OCI-LY1 (cell line): ENCODE results near the gene CEBPG.

Experiments
- H2AFZ ChIP-seq: fragments of 200-600 bp; sonication (generic), shearing (Covaris generic); 2 replicates; pipeline ENCODE4 v1.6.0; 2014; ENCODE audit warnings: antibody characterized with exemption, mild to moderate bottlenecking, low read length
- H3F3A ChIP-seq: fragments of 200-600 bp; sonication (generic), shearing (Covaris generic); 2 replicates; pipeline ENCODE4 v1.6.0; 2014; ENCODE audit warnings: mild to moderate bottlenecking, antibody characterized with exemption, low read length, moderate library complexity; ENCODE audit not compliant: insufficient read depth
- H3K27ac ChIP-seq: fragments of 200-600 bp; sonication (generic); 2 replicates; pipeline ENCODE4 v1.5.1; 2014; ENCODE audit warnings: low read length, mixed run types, mild to moderate bottlenecking, low read depth; ENCODE audit not compliant: poor library complexity, severe bottlenecking
- H3K27me3 ChIP-seq: fragments of 200-600 bp; sonication (generic); 2 replicates; pipeline ENCODE4 v1.6.0; 2014; ENCODE audit warnings: antibody characterized with exemption, mild to moderate bottlenecking, low read length, moderate library complexity; ENCODE audit not compliant: insufficient read depth
- H3K36me3 ChIP-seq: fragments of 200-600 bp; sonication (generic); 2 replicates; pipeline ENCODE4 v1.6.1; 2014; ENCODE audit warnings: mild to moderate bottlenecking, antibody characterized with exemption, low read length, moderate library complexity, mixed read lengths; ENCODE audit not compliant: insufficient read depth
- H3K4me1 ChIP-seq: fragments of 200-600 bp; sonication (generic); 2 replicates; pipeline ENCODE4 v1.5.1; 2014; ENCODE audit warnings: mild to moderate bottlenecking, low read length, moderate library complexity; ENCODE audit not compliant: insufficient read depth, severe bottlenecking
- H3K4me2 ChIP-seq: fragments of 200-600 bp; sonication (generic), shearing (Covaris generic); 2 replicates; pipeline ENCODE4 v1.6.1; 2014; ENCODE audit warnings: low read length
- H3K4me3 ChIP-seq: fragments of 200-600 bp; sonication (generic); 2 replicates; pipeline ENCODE4 v1.5.1; 2014; ENCODE audit warnings: low read length, low read depth, mild to moderate bottlenecking, mixed read lengths; ENCODE audit not compliant: poor library complexity, severe bottlenecking
- H3K79me2 ChIP-seq: fragments of 200-600 bp; shearing (Covaris generic); 2 replicates; pipeline ENCODE4 v1.6.1; 2016; ENCODE audit warnings: mixed run types, low read length, mixed read lengths; ENCODE audit not compliant: insufficient read depth
- H3K9ac ChIP-seq: fragments of 200-600 bp; sonication (generic), shearing (Covaris generic); 2 replicates; pipeline ENCODE4 v1.6.1; 2014; ENCODE audit warnings: mild to moderate bottlenecking, low read length, mixed read lengths
- H3K9me2 ChIP-seq: fragments of 200-600 bp; sonication (generic), shearing (Covaris generic); 2 replicates; pipeline ENCODE4 v1.6.1; 2014; ENCODE audit warnings: low read depth, mild to moderate bottlenecking, low read length, mixed read lengths
- H3K9me3 ChIP-seq: fragments of 200-600 bp; shearing (Covaris generic); 2 replicates; pipeline ENCODE4 v1.6.1; 2014; ENCODE audit warnings: low read length, mixed read lengths
- H4K20me1 ChIP-seq: fragments of 200-600 bp; sonication (generic), shearing (Covaris generic); 2 replicates; pipeline ENCODE4 v1.6.0; 2016; ENCODE audit warnings: mild to moderate bottlenecking, low read length; ENCODE audit not compliant: insufficient read depth
- EZH2 ChIP-seq: fragments of 200-600 bp; sonication (generic), shearing (Covaris generic); IDR thresholded peaks from 2 replicates; pipeline ENCODE4 v1.8.0; 2017; ENCODE audit warnings: borderline replicate concordance, mixed run types, mild to moderate bottlenecking, antibody characterized with exemption, low read length, moderate library complexity, mixed read lengths
- TF ChIP-seq, protein P1 (sequence below): fragments of 200-600 bp; sonication (generic), shearing (Covaris generic); IDR thresholded peaks from 2 replicates; pipeline ENCODE4 v1.5.1; 2017; ENCODE audit warnings: mild to moderate bottlenecking, antibody characterized with exemption, low read length, moderate library complexity, mixed read lengths

CEBPG gene

DNA sequence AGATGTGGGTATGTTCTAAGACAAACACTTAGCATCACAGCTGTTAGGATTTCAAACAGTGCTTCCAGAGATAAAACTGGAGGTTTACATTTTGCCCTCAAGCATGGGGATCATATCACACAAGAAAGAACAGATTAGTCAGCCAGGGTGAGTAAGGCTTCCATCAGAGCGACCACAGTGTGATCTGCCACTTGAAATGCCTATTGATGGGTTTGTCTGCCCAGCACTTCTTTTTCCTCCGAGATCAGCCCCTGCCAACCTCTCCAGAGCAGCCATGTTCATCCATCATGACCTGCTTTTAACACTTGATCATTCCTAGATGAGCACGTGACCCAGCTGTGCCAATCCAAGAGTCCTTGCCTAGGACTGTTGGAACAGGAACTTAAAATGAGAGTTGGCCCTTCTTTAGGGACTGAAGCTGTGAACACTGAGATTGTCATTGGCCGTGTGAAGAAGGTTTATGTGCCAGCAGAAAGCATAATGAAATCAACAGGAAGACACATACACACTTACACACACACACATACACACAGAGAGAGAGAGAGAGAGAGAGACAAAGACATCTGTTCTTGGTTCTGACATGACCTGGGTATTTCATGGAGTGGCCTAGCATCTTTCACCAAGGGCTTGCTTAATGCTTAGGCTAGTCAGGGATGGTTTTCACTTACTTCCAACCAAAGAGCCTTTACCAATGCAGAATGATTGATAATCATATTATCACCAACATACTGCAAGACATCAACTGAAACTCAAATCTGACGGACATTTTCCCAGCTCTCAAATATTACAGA is 5.2 kb upstream of the CEBPG start:
- Histone ChIP-seq H3K36me3 (no peaks in the 10 kb centered on the region), H2AFZ (no peak overlapping the region), H3K4me1 (peaks cover 10% of the 10 kb centered on the region), H3K9me2 (no peaks in the 10 kb centered on the region), H3K27me3 (no peaks in the 10 kb centered on the region), H3K9me3 (no peaks in the 10 kb centered on the region), H4K20me1 (no peaks in the 10 kb centered on the region), H3K4me2 (no peak overlapping the region), H3K9ac (no peak overlapping the region), H3K4me3 (no peak overlapping the region), H3K27ac (no peak overlapping the region), H3K79me2 (no peaks in the 10 kb centered on the region), H3F3A (no peaks in the 10 kb centered on the region)
- no peak for TF ChIP-seq EZH2
- TF ChIP-seq, protein P1, sequence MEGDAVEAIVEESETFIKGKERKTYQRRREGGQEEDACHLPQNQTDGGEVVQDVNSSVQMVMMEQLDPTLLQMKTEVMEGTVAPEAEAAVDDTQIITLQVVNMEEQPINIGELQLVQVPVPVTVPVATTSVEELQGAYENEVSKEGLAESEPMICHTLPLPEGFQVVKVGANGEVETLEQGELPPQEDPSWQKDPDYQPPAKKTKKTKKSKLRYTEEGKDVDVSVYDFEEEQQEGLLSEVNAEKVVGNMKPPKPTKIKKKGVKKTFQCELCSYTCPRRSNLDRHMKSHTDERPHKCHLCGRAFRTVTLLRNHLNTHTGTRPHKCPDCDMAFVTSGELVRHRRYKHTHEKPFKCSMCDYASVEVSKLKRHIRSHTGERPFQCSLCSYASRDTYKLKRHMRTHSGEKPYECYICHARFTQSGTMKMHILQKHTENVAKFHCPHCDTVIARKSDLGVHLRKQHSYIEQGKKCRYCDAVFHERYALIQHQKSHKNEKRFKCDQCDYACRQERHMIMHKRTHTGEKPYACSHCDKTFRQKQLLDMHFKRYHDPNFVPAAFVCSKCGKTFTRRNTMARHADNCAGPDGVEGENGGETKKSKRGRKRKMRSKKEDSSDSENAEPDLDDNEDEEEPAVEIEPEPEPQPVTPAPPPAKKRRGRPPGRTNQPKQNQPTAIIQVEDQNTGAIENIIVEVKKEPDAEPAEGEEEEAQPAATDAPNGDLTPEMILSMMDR: no peak

DNA sequence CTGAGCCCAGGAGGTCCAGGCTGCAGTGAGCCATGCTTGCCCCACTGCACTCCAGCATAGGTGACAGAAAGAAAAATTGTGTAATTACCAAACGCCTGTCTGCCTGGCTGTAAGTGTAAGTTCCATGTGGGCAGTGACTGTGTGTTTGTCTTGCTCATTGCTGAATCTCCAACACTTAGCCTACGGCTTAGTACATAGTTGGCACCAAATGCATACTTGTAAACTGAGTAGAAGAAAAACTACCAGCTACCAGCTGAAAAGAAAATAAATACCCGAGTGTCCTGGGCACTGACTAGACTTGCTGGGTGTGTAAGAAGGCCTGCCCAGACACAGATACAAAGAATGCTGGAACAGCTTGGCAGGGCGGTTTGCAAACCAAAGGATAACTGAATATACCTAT is 2.7 kb upstream of the CEBPG start:
- TF ChIP-seq, protein P1: no peak
- no peak for TF ChIP-seq EZH2

DNA sequence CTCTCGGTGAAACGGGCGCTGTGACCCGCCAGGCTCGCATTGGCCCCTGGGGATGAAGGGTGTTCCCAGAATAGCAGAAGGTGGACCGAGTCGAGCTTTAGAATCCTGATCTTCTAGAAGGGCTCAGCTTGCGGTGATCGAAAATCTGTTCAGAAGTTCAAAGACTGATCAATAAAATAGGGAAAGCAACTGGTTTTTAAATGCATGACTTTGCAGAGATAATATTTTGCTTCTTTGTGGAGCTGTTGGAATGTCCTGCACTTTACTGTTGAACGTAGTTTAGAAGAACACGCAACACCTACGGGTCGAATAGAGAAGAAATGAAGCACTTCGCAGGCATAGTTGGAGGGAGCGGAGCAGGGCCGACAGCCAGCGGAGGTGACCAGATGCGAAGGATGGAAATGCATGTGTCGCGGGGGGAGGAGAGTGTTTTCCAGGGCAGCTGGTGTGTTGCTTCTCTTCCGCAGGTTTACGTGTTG is 766 bp downstream of the CEBPG start:
- TF ChIP-seq, protein P1: no peak
- no peak for TF ChIP-seq EZH2
- Histone ChIP-seq H3K9me2 (no peaks in the 10 kb centered on the region), H3K9me3 (no peaks in the 10 kb centered on the region), H3K36me3 (peaks cover 5% of the 10 kb centered on the region), H3K4me2 (peak overlapping the region; percentile 95), H3K27me3 (no peaks in the 10 kb centered on the region), H3K79me2 (peaks cover 49% of the 10 kb centered on the region), H2AFZ (no peak overlapping the region), H3K4me1 (peaks cover 38% of the 10 kb centered on the region), H3K9ac (peak overlapping the region; percentile 89), H3F3A (no peaks in the 10 kb centered on the region), H4K20me1 (no peaks in the 10 kb centered on the region; the same call in 1 of the 2 replicates), H3K27ac (no peak overlapping the region), H3K4me3 (peak overlapping the region; percentile 92)

More for the DNA sequence above, 2.7 kb upstream of the CEBPG start:
- Histone ChIP-seq H3K9me3 (no peaks in the 10 kb centered on the region), H3K9me2 (no peaks in the 10 kb centered on the region), H4K20me1 (no peaks in the 10 kb centered on the region), H3K36me3 (no peaks in the 10 kb centered on the region), H3K9ac (no peak overlapping the region), H3K4me3 (no peak overlapping the region), H3F3A (no peaks in the 10 kb centered on the region), H3K4me2 (no peak overlapping the region), H3K27me3 (no peaks in the 10 kb centered on the region), H2AFZ (no peak overlapping the region), H3K4me1 (peaks cover 27% of the 10 kb centered on the region), H3K79me2 (peaks cover 17% of the 10 kb centered on the region), H3K27ac (no peak overlapping the region)
